Colonic mucosa (tissue), 4 donors: ENCODE results near the gene TGDS. TPM values are rescaled to one million over a fixed set of nuclear protein-coding genes. Genes with fewer than 3 reads are reported as not detected.

Experiments used
- DNase-seq: peaks from one replicate; pipeline ENCODE4 v3.0.0-alpha.2; 2020
- H3K27ac ChIP-seq: fragments of 200-600 bp; one replicate; pipeline ENCODE4 v1.8.0; 2021
- H3K27me3 ChIP-seq: fragments of 200-600 bp; one replicate; pipeline ENCODE4 v1.8.0; 2021
- H3K36me3 ChIP-seq: fragments of 200-600 bp; one replicate; pipeline ENCODE4 v1.8.0; 2021
- H3K4me1 ChIP-seq: fragments of 200-600 bp; one replicate; pipeline ENCODE4 v1.8.0; 2021; ENCODE audit warnings: mild to moderate bottlenecking
- H3K4me3 ChIP-seq: fragments of 200-600 bp; one replicate; pipeline ENCODE4 v1.8.0; 2021
- H3K9ac ChIP-seq, 2 donors: one replicate each; pipeline ENCODE4 v1.7.0; 2013; ENCODE audit warnings: control low read depth in 2 of 2, low read depth in 2 of 2, low read length in 2 of 2
- H3K9me3 ChIP-seq: fragments of 200-600 bp; one replicate; pipeline ENCODE4 v1.8.0; 2021
- intact Hi-C: fragments of 100-400 bp; cut with DNase I; formaldehyde crosslinking; loops from one replicate; pipeline ENCODE4 v1.14.1; 2022
- total RNA-seq, 2 donors: library from RNA; stranded (reverse); fragmentation: NEBNext Ultra II Directional in 1 of 2; extraction: Animal tissue kit (Norgen Biotek cat#: 25700) in 1 of 2; gene quantifications; one replicate each; pipeline ENCODE4 v1.2.1, GENCODE V29; 2021
- TF ChIP-seq, protein P1 (sequence below): fragments of 200-600 bp; IDR thresholded peaks from one replicate; pipeline ENCODE4 v1.8.0; 2022; ENCODE audit warnings: antibody characterized with exemption, mild to moderate bottlenecking
- donor health status: healthy.
- donor health status: DM: no; HTN: no; CAD: no.
- donor health status: DM: no; HTN: no; CAD: no.

TGDS gene
- total RNA-seq, 2 donors from 2014 or later, result 7.2 to 9.3 TPM

DNA sequence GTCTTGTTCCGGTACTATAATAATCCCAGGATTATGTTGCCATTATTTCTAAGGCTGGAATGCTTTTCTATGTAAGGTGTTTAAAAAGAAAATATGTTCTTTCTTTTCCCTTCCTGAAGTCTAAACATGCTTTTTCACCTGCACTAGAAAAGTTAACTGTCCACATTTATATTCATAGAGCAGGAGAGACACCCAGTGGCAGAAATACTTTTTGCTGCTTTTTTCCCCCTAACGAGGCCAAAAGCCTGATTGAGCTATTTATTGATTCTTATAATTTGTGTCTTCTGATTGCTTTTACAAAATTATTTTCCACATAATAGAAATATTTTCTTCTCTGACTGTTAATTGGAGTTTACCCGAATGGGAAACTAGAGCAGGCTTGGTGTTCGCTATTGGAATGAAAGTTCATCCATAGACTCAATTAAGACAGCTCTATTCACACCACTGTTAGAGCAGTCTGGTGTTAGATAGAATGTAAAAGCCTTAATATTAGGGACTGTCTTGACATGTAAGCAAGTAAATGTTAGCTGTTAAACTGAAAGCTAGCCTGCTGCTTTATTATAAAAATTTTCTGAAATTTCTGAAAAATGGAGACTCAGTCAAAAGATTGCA, 21.5 kb upstream of the TGDS start:
- Histone ChIP-seq H3K36me3 (no peaks in the 10 kb centered on the region), H3K4me3 (no peak overlapping the region), H3K27me3 (no peaks in the 10 kb centered on the region), H3K27ac (no peak overlapping the region), H3K9ac (no peak overlapping the region), H3K4me1 (no peaks in the 10 kb centered on the region), H3K9me3 (no peaks in the 10 kb centered on the region)
- TF ChIP-seq, protein P1, sequence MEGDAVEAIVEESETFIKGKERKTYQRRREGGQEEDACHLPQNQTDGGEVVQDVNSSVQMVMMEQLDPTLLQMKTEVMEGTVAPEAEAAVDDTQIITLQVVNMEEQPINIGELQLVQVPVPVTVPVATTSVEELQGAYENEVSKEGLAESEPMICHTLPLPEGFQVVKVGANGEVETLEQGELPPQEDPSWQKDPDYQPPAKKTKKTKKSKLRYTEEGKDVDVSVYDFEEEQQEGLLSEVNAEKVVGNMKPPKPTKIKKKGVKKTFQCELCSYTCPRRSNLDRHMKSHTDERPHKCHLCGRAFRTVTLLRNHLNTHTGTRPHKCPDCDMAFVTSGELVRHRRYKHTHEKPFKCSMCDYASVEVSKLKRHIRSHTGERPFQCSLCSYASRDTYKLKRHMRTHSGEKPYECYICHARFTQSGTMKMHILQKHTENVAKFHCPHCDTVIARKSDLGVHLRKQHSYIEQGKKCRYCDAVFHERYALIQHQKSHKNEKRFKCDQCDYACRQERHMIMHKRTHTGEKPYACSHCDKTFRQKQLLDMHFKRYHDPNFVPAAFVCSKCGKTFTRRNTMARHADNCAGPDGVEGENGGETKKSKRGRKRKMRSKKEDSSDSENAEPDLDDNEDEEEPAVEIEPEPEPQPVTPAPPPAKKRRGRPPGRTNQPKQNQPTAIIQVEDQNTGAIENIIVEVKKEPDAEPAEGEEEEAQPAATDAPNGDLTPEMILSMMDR, result peak; percentile 54
- intact Hi-C loops, result loop anchor here (5.0 kb wide), 1 partner anchor 180 kb away; no protein-coding TSS in a partner anchor
- no peak for DNase-seq

DNA sequence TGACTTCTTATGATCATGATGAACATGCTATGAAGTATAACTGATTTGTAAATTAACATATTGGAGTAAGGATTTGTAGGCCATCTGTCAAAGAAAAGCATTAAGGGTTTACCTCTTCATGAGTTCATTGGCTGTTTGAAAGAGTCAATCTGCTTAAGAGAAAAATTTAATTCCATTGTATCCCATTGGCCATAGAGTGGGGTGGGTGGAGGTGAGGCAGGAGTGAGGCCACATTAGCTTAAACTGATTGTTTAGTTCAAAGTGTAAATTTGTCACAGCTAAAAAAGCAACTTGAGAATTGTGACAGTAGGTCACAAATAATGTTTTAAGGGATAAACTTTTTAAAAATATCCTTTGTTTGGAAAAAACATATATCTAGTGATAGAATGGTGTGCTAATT, 17.1 kb upstream of the TGDS start:
- TF ChIP-seq, protein P1, result no peak
- Histone ChIP-seq H3K27ac (no peak overlapping the region), H3K9ac (no peak overlapping the region), H3K36me3 (no peaks in the 10 kb centered on the region), H3K9me3 (no peaks in the 10 kb centered on the region), H3K4me1 (no peaks in the 10 kb centered on the region), H3K27me3 (no peaks in the 10 kb centered on the region), H3K4me3 (no peak overlapping the region)
- no peak for DNase-seq
- intact Hi-C loops, result no loop called here

DNA sequence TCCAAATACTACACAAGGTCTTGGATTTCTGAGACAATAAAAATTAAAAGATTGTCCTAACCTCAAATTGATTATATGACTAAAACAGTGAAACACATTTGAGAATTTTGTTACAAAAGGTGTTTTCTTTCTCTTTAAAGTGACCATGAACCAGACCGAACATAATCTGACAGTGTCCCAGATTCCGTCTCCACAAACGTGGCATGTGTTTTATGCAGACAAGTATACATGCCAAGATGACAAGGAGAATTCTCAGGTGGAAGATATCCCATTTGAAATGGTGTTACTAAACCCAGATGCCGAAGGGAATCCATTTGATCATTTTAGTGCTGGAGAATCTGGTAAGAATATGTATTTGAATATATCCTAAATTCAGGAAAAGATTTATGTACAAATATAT, 16.1 kb upstream of the TGDS start:
- H3K9me3 ChIP-seq, result no peaks in the 10 kb centered on the region
- no peak overlapping the region for H3K9ac ChIP-seq
- no peaks in the 10 kb centered on the region for H3K27me3 ChIP-seq
- no peak overlapping the region for H3K4me3 ChIP-seq
- H3K36me3 ChIP-seq, result no peaks in the 10 kb centered on the region
- TF ChIP-seq, protein P1, result no peak
- no peaks in the 10 kb centered on the region for H3K4me1 ChIP-seq
- no peak for DNase-seq
- H3K27ac ChIP-seq, result no peak overlapping the region
- intact Hi-C loops, result no loop called here

DNA sequence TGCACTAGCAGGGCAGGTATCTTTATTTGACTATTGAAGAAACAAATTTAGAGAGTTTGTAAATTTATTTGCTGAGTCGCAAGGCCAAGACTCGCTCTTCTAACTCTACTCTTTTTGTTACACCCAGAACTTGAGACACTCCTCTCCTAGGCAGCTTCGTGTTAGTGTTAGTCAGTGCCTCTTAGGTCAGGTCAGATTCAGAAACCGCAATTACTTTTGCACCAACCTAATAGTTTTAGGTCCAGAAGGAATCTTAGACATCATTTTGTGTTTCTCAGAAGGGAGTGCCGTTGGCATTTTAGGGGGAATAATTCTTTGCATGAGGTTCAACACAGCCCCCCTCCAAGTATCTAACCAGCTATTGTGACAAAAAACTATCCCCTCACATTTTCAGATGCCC, 14.5 kb upstream of the TGDS start:
- Histone ChIP-seq H3K27me3 (no peaks in the 10 kb centered on the region), H3K27ac (no peak overlapping the region), H3K4me3 (no peak overlapping the region), H3K9me3 (no peaks in the 10 kb centered on the region), H3K36me3 (no peaks in the 10 kb centered on the region), H3K4me1 (no peaks in the 10 kb centered on the region), H3K9ac (no peak overlapping the region)
- TF ChIP-seq, protein P1, result no peak
- intact Hi-C loops, result no loop called here
- DNase-seq, result no peak

DNA sequence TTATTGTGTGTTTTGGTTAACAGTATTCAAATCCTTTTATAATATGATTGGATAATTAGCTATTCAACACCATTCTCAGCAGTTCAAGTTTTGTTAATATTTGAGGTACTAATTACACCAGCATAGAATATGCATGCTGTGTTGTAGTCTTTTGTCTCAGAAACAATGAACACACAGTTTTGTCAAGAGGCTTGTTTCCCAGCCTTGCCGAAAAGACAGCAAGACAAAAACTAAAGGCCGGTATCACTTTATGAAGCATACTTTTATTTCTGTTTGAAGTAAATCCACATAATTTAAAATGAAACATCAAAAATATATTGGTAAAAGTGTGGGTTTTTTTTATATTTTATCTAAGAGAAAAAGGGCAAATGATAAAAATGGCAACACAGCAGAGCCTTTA, 13.2 kb upstream of the TGDS start:
- intact Hi-C loops, result no loop called here
- no peaks in the 10 kb centered on the region for H3K36me3 ChIP-seq

More for the DNA sequence above, 13.2 kb upstream of the TGDS start:
- Histone ChIP-seq H3K9ac (no peak overlapping the region), H3K4me1 (no peaks in the 10 kb centered on the region), H3K27ac (no peak overlapping the region), H3K4me3 (no peak overlapping the region), H3K9me3 (no peaks in the 10 kb centered on the region), H3K27me3 (no peaks in the 10 kb centered on the region)
- TF ChIP-seq, protein P1, result no peak
- no peak for DNase-seq
